GM12801 (cell line): ENCODE results near the gene VAMP3.

Source experiments
- TF ChIP-seq, protein P1 (sequence below): IDR thresholded peaks from one replicate; pipeline ENCODE4 v1.5.1; 2011; ENCODE audit warnings: control low read depth; ENCODE audit not compliant: insufficient read length; ENCODE audit errors: extremely low read depth

VAMP3 gene, protein sequence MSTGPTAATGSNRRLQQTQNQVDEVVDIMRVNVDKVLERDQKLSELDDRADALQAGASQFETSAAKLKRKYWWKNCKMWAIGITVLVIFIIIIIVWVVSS

DNA sequence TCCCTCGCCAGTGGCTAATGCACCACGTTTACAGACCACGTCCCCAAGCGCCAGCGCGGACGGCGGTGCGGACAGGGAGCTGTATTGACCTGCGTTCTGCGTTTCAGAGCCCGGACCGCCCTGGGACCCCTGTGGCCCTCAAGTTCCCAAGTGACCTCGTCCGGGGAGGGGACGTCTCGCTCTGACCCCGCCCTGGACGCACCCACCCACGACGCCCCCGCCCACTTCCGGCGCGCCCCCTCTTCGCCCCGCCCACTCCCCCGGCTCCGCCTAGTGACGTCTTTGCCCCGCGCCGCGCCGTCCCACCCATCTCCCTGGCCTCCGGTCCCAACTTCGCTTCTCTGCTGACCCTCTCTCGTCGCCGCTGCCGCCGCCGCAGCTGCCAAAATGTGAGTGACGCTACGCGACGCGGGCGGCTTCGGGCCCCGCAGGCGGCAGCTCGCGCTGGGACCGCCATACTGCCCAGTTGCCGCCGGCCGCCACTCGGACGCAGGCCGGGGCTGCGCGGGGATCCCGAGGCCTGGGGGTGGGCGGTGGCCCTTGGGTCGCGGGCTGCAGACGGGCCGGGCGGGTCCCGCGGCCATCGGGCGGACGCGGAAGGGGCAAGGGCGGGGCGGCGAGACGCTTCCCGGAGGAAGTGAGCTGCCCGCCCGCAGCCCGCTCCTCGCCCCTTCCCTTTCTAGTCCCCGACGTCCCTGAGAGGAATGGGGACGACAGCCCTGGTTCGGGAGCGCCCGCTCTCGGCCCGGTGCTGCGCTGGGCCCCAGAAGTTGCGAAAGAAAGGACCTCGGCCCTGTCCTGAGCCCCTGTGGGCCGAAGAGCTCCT is at the start of gene VAMP3:
Gene VAMP3 (plus strand): TSS at position 300 of the 826 bp plus-strand sequence. CDS start 88 bp downstream, at position 388.
- TF ChIP-seq, protein P1, sequence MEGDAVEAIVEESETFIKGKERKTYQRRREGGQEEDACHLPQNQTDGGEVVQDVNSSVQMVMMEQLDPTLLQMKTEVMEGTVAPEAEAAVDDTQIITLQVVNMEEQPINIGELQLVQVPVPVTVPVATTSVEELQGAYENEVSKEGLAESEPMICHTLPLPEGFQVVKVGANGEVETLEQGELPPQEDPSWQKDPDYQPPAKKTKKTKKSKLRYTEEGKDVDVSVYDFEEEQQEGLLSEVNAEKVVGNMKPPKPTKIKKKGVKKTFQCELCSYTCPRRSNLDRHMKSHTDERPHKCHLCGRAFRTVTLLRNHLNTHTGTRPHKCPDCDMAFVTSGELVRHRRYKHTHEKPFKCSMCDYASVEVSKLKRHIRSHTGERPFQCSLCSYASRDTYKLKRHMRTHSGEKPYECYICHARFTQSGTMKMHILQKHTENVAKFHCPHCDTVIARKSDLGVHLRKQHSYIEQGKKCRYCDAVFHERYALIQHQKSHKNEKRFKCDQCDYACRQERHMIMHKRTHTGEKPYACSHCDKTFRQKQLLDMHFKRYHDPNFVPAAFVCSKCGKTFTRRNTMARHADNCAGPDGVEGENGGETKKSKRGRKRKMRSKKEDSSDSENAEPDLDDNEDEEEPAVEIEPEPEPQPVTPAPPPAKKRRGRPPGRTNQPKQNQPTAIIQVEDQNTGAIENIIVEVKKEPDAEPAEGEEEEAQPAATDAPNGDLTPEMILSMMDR, result no peak

DNA sequence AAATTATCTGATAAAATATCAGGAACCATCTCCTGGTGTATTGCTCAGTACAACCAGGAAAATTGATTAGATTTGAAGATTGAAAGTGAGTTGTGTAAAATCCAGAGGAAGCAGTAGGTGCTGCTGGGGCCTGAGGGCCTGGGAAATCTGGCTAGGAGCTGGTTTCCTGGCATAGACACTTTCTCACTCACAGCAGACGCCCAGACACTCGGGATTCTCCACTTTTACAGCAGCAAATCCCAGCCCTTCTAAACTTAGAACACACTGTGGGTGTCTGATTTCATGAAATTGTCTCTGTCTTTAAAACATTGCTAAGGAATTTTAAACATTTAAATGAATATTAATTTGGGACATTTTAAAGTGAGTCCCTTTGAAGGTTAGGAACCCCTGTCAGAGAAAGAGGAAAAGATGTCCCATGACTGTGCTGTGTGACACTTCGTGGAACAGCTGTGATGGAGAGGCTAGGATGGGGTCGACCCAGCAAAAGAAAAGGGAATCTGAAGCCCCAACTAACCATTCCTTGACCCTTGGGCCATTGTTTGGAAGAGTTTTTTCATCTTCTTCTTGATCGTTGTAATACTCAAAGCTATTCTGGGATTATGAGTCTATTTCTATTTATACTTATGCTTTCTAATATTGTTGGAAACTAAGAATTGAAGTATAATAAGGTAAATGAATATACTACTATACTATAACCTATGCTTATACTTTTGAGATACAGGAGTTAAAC is 49.0 kb upstream of the VAMP3 start:
- TF ChIP-seq, protein P1, result no peak

DNA sequence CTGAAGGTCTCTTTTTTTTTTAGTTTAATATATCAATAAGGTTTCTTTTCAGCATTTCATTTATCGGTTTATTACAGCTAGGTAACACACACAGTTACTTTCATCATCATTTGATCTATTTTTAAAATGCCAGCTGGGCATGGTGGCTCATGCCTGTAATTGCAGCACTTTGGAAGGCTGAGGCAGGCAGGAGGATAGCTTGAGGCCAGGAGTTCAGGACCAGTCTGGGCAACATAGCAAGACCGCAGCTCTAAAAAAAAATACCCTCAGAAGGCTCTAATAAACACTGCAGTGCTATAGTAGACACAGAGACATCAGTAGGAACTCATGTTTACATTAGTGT is 48.5 kb upstream of the VAMP3 start:
- TF ChIP-seq, protein P1, result no peak

DNA sequence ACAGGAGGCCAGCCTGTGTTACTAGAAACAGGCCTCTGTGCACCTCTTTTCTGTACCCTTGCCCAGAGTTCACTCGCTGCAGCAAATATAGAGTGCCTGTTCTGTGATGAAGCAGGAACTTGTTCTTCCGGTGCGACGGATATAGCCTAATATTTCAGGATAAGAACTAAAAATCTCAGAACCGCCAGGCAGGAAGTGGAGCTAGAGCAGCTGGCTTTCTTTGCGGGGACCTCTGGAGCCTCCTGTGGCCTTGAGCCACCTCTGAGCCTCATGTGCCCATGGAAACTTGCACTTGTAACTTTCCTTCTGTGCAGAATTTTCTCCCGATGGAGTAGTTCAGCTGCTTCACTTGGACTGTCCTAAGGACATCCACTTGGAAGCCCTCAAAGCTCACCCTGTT is 44.5 kb upstream of the VAMP3 start:
- TF ChIP-seq, protein P1, result no peak

DNA sequence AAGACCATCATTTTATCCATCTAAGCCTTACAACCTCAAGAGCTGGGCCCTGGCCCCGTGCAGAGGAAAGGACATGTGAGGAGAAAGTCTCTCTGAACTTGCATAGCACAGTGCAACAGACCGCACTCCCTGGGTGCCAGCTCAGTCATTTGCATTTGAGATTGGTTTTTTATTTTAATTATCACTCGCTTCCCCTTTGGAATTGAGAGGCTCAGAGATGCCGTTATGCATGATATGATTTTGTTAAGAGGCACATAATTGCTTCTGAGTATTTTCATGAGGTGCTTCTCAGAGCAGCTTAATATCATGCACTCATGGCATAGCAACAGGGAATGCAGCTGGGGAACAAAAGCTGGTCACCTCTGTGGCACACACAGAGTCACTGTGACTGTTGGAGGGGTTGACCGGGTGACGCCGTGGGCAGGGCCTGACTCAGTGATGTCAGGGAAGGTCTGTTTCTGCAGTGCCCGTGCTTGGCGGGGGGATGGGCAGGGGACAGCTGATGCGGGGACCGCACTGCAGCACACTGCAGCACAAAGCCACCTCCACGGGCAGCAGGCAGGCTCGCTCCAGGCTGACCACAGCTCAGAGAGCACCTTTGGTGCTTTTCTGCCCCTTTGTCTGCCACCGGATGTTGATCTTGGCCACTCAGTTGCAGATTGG is 43.2 kb upstream of the VAMP3 start:
- TF ChIP-seq, protein P1, result no peak

DNA sequence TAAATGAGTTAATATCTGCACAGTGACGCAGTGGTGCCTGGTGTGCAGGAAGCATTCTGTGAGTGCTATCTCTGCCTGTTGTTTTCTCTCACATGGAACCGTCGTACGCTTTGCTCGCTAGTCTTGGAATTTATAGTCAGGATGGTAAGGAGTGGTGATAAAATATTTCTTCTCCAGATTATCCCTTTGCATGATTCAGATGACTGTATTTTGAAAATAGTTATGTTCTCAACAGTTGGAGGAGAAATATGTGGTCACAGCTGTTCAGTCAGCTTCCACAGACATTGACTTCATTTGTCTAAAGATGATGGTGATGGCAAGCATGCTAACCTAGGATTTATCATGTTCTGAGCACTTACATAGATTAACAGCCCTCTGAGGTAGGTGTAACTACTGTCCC is 41.3 kb upstream of the VAMP3 start:
- TF ChIP-seq, protein P1, result no peak

DNA sequence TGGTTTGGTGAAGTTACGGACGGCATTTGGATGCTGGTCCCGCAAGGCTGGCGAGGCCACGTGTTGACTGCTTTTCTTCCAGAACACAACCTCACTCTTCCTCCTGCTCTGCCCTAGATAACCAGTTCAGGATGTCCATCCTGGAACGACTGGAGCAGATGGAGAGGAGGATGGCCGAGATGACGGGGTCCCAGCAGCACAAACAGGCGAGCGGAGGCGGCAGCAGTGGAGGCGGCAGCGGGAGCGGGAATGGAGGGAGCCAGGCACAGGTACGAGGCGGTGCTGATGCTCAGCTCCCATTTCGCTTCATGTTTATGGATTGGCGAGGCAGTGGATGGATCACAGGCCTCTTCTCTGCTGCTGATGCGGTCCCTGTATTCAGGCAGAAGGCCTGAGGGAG is 38.8 kb upstream of the VAMP3 start:
- TF ChIP-seq, protein P1, result no peak
